OCI-LY3 (cell line): Measurements from ENCODE around the gene FKBP5.

Experiments used
- H2AFZ ChIP-seq: fragments of 200-600, 300-600 bp; shearing (Covaris generic); 2 replicates; pipeline ENCODE4 v1.6.0; 2014; ENCODE audit warnings: antibody characterized with exemption, low read depth, low read length
- H3K27ac ChIP-seq: fragments of 200-600, 300-600 bp; sonication (generic); 2 replicates; pipeline ENCODE4 v1.5.1; 2014; ENCODE audit warnings: mild to moderate bottlenecking, low read length, moderate library complexity, mixed read lengths
- H3K27me3 ChIP-seq: fragments of 200-600, 300-600 bp; sonication (generic); 2 replicates; pipeline ENCODE4 v1.6.1; 2014; ENCODE audit warnings: low read depth, low read length, mixed read lengths
- H3K36me3 ChIP-seq: fragments of 200-600, 300-600 bp; sonication (generic); replicated peaks from 2 replicates; pipeline ENCODE3; 2014; ENCODE audit warnings: low read depth, low read length, mixed read lengths
- H3K4me1 ChIP-seq: fragments of 300-600, 200-600 bp; sonication (generic); 2 replicates; pipeline ENCODE4 v1.6.1; 2014; ENCODE audit warnings: low read length, mixed read lengths
- H3K4me2 ChIP-seq: fragments of 200-600, 300-600 bp; sonication (generic); 2 replicates; pipeline ENCODE4 v1.6.1; 2014; ENCODE audit warnings: low read length, mixed read lengths
- H3K4me3 ChIP-seq: fragments of 300-600, 200-600 bp; sonication (generic); 2 replicates; pipeline ENCODE4 v1.5.1; 2014; ENCODE audit warnings: antibody characterized with exemption, mild to moderate bottlenecking, low read length, moderate library complexity
- H3K79me2 ChIP-seq: fragments of 300-600, 200-600 bp; shearing (Covaris generic); 2 replicates; pipeline ENCODE4 v1.6.1; 2014; ENCODE audit warnings: mild to moderate bottlenecking, low read length, mixed read lengths
- H3K9ac ChIP-seq: fragments of 300-600, 200-600 bp; shearing (Covaris generic); 2 replicates; pipeline ENCODE4 v1.6.0; 2014; ENCODE audit warnings: mild to moderate bottlenecking, low read length, moderate library complexity
- H3K9me3 ChIP-seq: fragments of 200-600, 300-600 bp; shearing (Covaris generic); 2 replicates; pipeline ENCODE4 v1.6.1; 2014; ENCODE audit warnings: low read length, mixed read lengths; ENCODE audit not compliant: insufficient read depth
- H4K20me1 ChIP-seq: fragments of 200-600, 300-600 bp; sonication (generic); 2 replicates; pipeline ENCODE4 v1.6.1; 2016; ENCODE audit warnings: low read length, mixed read lengths; ENCODE audit not compliant: insufficient read depth
- CTCF ChIP-seq: fragments of 200-600, 300-600 bp; sonication (generic); IDR thresholded peaks from 2 replicates; pipeline ENCODE4 v1.5.1; 2014; ENCODE audit warnings: antibody characterized with exemption, low read length, low read depth
- EZH2phosphoT487 ChIP-seq: fragments of 200-600 bp; shearing (Covaris generic); IDR thresholded peaks from 2 replicates; pipeline ENCODE4 v1.6.1; 2018; ENCODE audit warnings: antibody characterized with exemption, mixed run types, low read depth

Gene FKBP5

GRCh38 chr6:35651244-35651643, 37.5 kb downstream of the FKBP5 start:
- Histone ChIP-seq H3K79me2 (peaks cover 88% of the 10 kb centered on the region), H3K4me1 (no peaks in the 10 kb centered on the region), H3K9me3 (no peaks in the 10 kb centered on the region), H3K36me3 (peaks cover 4% of the 10 kb centered on the region), H3K4me3 (no peak overlapping the region), H2AFZ (no peak overlapping the region), H3K27me3 (no peaks in the 10 kb centered on the region), H3K27ac (no peak overlapping the region), H3K9ac (no peak overlapping the region), H4K20me1 (peaks cover 48% of the 10 kb centered on the region), H3K4me2 (no peak overlapping the region)
- TF ChIP-seq EZH2phosphoT487 = no peak
- TF ChIP-seq CTCF = no peak

GRCh38 chr6:35650015-35650414, 38.7 kb downstream of the FKBP5 start:
- H3K79me2 ChIP-seq = peaks cover 88% of the 10 kb centered on the region

GRCh38 chr6:35648203-35648602, 40.5 kb downstream of the FKBP5 start:
- Histone ChIP-seq H3K27me3 (no peaks in the 10 kb centered on the region), H3K9ac (no peak overlapping the region), H4K20me1 (peaks cover 46% of the 10 kb centered on the region), H3K4me1 (peaks cover 8% of the 10 kb centered on the region), H3K9me3 (no peaks in the 10 kb centered on the region), H3K79me2 (peaks cover 88% of the 10 kb centered on the region), H3K36me3 (peaks cover 9% of the 10 kb centered on the region), H3K4me3 (no peak overlapping the region), H3K27ac (no peak overlapping the region), H2AFZ (no peak overlapping the region), H3K4me2 (no peak overlapping the region)
- TF ChIP-seq EZH2phosphoT487 (no peak), CTCF (no peak)

More at GRCh38 chr6:35650015-35650414, 38.7 kb downstream of the FKBP5 start:
- Histone ChIP-seq H3K9me3 (no peaks in the 10 kb centered on the region), H3K36me3 (peaks cover 3% of the 10 kb centered on the region), H3K4me3 (no peak overlapping the region), H2AFZ (no peak overlapping the region), H3K9ac (no peak overlapping the region), H4K20me1 (peaks cover 45% of the 10 kb centered on the region), H3K27me3 (no peaks in the 10 kb centered on the region), H3K4me1 (peaks cover 6% of the 10 kb centered on the region), H3K4me2 (no peak overlapping the region), H3K27ac (no peak overlapping the region)
- no peak for TF ChIP-seq CTCF
- no peak for TF ChIP-seq EZH2phosphoT487

- Histone ChIP-seq H3K4me1 (peaks cover 8% of the 10 kb centered on the region), H3K4me2 (no peak overlapping the region), H2AFZ (no peak overlapping the region), H3K79me2 (peaks cover 86% of the 10 kb centered on the region), H3K4me3 (no peak overlapping the region), H3K27ac (no peak overlapping the region), H3K27me3 (no peaks in the 10 kb centered on the region), H4K20me1 (peaks cover 42% of the 10 kb centered on the region), H3K9me3 (no peaks in the 10 kb centered on the region), H3K36me3 (peaks cover 12% of the 10 kb centered on the region), H3K9ac (no peak overlapping the region)
- TF ChIP-seq CTCF (no peak), EZH2phosphoT487 (no peak)
These were observed 41.3 kb downstream of the FKBP5 start for GRCh38 chr6:35647400-35647799.
